GM10266 (cell line): Measurements from ENCODE around the gene RACK1.

Experiments
- DNase-seq: peaks from one replicate; pipeline ENCODE4 v3.0.0; 2012; ENCODE audit errors: extremely low spot score
- TF ChIP-seq, protein P1 (sequence below): IDR thresholded peaks from 2 replicates; pipeline ENCODE4 v1.5.1; 2012; ENCODE audit warnings: mild to moderate bottlenecking, low read depth; ENCODE audit not compliant: control insufficient read depth, insufficient read depth; ENCODE audit errors: missing control alignments

RACK1 gene

DNA sequence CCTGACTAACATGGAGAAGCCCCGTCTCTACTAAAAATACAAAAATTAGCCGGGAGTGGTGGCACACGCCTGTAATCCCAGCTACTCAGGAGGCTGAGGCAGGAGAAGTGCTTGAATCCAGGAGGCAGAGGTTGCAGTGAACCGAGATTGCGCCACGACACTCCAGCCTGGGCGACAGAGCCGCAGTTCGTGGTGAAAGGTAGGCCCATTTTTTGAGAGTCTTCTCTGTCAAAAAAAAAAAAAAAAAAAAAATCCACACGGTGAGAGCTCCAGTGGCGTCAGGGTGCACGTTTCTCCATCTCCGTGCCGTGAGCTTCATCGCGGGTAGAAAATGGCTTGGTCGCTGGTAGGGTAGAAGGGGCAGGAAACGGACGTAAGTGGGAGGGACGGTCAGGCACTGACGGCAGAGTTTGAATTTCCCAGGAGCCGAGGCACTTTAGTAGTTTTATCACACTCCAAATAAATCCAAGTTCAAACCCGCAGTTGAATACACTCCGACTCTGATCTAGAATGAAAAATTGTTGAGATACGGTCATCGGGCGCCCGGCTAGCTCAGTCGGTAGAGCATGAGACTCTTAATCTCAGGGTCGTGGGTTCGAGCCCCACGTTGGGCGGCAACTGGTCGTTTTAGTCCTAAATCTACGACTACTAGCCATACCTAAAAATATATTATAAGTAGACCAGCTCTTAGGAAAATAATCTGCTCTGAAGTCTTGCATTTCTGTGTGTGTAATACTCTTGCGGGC lies 36.3 kb downstream of the RACK1 start:
- DNase-seq: no peak
- TF ChIP-seq, protein P1, sequence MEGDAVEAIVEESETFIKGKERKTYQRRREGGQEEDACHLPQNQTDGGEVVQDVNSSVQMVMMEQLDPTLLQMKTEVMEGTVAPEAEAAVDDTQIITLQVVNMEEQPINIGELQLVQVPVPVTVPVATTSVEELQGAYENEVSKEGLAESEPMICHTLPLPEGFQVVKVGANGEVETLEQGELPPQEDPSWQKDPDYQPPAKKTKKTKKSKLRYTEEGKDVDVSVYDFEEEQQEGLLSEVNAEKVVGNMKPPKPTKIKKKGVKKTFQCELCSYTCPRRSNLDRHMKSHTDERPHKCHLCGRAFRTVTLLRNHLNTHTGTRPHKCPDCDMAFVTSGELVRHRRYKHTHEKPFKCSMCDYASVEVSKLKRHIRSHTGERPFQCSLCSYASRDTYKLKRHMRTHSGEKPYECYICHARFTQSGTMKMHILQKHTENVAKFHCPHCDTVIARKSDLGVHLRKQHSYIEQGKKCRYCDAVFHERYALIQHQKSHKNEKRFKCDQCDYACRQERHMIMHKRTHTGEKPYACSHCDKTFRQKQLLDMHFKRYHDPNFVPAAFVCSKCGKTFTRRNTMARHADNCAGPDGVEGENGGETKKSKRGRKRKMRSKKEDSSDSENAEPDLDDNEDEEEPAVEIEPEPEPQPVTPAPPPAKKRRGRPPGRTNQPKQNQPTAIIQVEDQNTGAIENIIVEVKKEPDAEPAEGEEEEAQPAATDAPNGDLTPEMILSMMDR: no peak

DNA sequence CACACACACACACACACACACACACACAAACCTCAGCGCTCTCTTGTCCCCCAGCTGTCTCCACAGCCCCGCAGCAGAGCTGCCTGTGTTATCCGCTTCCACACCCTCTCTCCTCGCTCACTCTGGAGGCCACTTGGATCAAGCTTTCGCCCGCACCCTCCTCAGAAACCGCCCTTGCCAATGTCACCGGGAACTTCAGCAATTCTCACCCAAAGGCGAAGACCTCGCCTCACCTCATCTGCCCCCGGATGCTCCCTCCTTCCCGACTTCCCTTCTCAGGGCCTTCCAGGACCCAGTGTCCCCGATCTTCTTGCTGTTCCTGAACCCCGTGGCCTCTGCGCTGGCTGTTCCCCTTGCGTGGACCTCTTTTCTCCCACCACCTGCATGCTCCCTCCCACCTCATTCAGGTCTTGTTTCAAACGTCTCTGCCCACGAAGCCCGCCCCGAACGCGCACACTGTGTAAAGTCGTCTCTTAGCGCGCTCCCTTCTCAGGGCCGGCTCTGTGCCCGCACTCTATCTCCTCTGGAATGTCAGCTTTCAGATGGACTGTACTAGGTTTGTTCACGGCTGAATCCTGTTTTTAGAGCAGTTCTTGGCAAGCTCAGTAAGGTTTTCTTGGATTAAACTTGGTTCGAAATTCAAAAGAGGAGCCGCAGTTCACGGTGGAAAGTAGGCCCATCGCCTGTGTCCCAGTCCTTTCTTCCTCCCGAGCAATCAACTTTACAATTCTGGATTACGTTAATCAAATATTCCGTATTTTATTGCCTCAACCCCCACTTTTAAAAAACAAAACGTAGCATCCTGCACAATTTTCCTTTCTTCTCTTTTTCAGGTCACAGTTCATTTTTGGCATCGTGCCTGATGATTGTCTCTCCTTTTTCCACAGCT lies 37.7 kb downstream of the RACK1 start:
- no peak for DNase-seq
- TF ChIP-seq, protein P1: no peak

DNA sequence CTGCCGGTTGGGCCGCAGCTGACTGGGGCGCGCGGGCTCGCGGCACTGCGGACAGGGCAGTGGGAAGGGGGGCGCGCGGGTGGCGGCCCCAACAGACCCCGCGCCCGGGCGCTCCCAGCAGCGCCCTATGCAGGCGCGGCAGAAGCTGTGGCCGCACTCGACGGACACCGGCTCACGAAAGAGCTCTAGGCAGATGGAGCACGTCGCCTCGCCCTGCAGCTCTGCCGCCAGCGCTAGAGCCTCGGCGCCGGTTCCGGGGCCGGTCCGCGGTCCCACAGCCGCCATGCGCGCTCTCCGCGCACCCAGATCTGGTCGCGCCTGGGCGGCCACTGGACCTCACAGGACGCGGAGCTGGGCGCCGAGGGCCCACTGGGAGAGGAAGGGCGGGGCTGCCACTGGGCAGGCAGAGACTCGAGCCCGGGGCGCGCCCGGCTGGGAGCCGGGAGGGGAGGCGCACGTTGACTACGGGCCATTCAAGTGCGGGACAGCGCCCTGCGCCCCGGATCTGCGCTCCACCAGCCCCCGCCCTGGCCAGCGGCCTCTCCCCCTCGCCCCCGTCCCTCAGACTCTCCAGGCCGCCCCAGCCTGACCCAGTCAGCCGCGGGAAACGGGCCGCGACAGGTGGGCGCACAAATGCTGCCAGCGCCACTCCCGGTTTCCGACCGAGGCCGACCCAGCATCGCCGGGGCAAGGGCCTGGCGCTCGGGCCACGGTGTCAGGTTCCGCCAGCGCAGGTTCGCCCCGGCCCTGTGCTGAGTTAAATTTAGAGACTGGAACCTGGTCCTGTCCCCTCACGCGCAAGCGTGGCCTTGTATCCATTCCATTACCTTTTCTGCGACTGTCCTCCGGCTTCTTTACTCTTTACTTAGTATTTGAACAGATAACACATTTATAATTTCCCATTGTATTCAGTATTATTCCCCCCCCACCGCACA lies 38.6 kb downstream of the RACK1 start, which contains the start of gene TRIM7:
Gene TRIM7 (minus strand): TSS at position 371 of the 935 bp plus-strand sequence. CDS start 86 bp downstream, at position 285.
- DNase-seq: peak; percentile 70
- TF ChIP-seq, protein P1: no peak

GRCh38 chr5:181204113-181204825 lies 39.4 kb downstream of the RACK1 start:
- TF ChIP-seq, protein P1: peak; percentile 14
- DNase-seq: peak; percentile 34

DNA sequence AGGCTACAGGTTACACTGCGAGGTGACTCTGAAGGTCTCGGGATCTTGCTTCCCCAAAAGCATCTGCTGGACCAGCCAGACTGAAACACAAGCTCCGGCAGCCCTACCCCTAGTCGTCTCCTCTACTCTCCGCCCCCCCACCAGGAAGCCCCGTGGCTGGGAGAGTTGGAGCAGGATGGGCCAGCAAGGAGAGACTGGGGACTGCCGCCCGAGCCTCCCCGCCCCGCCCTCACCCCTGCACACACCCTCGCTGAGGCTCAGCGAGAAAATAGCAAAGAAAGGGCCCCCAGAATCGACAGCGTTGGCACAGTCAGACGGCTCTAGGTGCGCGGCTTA lies 40.0 kb downstream of the RACK1 start:
- DNase-seq: no peak

More for the DNA sequence above, 40.0 kb downstream of the RACK1 start:
- TF ChIP-seq, protein P1: no peak
